Activated CD8-positive, alpha-beta memory T cell treated with anti-CD3 and anti-CD28 coated beads, Interleukin-2, amount 50 U/mL, for 24 hours (primary cell): ENCODE results near the gene TUBGCP5.

ENCODE experiments used
- DNase-seq: peaks from one replicate; pipeline ENCODE4 v3.0.0-alpha.2; 2020; ENCODE audit errors: extremely low read depth

TUBGCP5 gene

DNA sequence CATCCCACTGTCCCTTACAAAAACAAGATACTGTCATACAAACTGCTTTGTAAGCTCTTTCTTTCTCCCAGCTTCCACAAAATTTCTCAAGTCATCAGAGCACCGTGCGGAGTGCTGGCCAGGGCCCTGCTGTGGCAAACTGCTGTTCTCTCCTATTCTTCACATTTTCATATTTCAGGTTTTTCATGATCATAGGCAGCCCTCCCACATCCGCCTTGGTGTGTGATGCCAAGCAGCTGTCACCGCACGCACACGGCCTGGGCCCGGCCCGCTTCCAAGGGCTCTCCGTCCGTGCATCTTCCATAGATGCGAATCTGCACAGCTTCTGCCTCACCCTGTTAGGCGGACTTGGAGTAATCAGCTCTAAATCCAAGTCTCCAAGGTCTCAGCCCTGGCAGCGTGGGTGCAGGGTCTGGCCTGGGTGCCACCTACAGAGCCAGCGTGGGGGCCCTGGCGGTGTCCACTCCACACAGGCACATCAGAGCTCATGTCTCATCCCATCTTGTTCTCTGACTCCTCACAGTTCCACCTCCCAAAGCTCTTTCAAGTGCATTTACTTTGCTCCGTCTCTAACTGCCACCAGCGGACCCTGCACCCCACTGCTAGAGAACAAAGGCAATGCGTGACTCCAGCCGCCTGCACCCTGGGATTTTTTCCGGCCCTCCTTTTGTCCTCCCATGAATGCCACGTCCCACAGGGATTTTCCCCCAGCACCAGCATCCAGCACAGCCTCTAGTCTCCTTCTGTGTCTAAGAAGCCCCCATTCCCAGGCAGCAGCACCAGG lies 86.4 kb downstream of the TUBGCP5 start:
- no peak for DNase-seq

DNA sequence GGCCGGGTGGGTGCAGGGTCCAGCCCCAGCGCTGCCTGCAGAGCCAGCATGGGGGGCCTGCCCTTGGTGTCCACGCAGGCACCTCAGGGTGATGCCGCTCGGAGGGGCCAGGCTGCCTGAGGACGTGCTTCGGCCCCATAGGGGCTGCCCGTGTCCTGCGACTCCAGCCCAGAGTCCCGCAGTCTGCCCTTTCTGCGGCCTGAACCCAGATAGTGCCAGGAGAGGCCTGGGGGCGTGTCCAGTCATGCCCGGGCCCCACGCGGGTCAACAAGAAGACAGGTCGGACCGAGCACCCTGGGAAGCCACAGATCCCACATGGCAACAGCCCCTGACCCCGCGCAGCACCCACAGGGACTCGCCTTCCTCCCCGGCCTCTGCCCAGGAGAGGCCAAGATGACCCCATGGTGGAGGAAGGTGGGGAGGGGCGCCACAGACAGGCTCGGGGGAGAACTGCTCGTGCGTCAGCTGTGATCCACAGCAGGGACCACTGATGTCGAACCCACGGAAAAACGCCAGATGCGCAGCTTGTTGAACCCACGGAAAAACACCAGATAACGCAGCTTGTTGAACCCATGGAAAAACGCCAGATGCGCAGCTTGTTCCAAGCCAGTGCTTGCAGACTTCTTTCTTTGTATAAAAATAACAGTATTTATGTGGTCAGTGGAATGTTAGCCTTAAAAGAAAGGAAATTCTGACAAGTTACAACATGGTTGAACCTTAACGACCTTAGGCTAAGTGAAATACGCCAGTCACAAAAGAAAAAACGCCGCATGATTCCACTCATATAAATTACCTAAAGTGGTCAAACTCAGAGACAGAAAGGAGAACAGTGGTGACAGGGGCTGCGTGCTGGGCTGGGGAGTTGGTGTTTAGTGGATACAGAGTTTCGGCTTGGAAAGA lies 87.7 kb downstream of the TUBGCP5 start:
- no peak for DNase-seq

DNA sequence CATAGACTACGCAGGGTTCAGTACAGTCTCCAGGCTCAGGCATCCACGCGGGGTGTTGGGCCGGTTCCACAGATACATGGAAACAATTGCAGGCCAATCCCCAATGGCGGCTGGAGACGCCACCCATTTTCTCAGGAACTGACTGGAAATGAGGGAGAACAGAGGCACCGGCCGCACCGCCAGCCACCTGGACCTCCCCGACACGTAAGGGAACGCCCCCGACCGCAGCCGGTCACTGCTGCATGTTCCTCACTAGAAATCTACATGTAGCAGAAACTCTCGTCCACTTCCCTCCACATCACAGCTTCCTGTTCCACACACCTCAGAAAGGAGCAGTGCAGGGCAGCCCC lies 88.4 kb downstream of the TUBGCP5 start:
- DNase-seq = no peak

DNA sequence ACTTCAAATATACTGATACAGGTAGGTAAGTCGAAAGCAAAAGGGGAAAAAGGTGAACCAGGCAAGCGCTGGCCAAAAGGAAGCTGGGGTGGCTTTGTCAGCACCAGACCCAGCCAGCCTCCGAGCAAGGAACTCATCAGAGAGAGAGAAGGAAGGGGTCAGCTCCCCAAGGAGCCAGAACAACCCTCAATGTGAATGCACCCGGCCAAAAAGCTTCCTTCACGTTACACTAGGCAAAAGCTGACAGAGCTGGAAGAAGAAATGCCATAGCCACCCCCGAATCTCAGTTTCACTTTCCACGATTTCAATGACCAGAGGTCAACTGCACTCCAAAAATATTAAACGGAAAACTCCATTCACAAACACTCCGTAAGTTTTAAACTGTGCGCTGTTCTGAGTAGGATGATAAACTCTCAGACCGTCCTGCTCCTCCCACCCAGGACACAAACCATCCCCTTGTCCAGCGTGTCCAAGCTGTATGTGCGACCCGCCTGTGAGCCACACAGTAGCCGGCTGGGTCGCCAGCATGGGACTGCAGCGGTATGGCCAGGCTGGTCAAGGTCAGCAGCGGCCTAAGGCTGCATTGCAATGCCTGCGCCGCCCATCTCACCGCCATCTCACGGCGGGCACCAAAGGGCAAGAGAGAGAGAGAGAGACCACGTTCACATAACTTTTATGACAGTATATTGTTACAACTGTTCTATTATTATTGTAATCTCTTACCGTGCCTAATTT lies 88.9 kb downstream of the TUBGCP5 start:
- DNase-seq = no peak
